ENCODE data around the gene C2orf69.
A peak's percentile ranks its signal among the peaks of the same experiment; 100 is the strongest.

Gene C2orf69

GRCh38 chr2:199911052-199911876, at the start of gene C2orf69:
C2orf69 (plus strand) TSS chr2:199911293; CDS start chr2:199911439, 146 bp downstream.
- peak; percentile 94 for DNase-seq (ENCODE audit: low spot score)
- TF ChIP-seq, protein P1, sequence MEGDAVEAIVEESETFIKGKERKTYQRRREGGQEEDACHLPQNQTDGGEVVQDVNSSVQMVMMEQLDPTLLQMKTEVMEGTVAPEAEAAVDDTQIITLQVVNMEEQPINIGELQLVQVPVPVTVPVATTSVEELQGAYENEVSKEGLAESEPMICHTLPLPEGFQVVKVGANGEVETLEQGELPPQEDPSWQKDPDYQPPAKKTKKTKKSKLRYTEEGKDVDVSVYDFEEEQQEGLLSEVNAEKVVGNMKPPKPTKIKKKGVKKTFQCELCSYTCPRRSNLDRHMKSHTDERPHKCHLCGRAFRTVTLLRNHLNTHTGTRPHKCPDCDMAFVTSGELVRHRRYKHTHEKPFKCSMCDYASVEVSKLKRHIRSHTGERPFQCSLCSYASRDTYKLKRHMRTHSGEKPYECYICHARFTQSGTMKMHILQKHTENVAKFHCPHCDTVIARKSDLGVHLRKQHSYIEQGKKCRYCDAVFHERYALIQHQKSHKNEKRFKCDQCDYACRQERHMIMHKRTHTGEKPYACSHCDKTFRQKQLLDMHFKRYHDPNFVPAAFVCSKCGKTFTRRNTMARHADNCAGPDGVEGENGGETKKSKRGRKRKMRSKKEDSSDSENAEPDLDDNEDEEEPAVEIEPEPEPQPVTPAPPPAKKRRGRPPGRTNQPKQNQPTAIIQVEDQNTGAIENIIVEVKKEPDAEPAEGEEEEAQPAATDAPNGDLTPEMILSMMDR (IDR thresholded peaks at IDR 0.05; ENCODE audit: extremely low read depth, insufficient read depth, missing control alignments): no peak
- in situ Hi-C loops (cut with MboI; ENCODE audit: low pct_unique_long_range_greater_than_20kb, low sequenced_read_pairs, unreplicated experiment): no loop called here

- TF ChIP-seq, protein P1 (IDR thresholded peaks at IDR 0.05; ENCODE audit: extremely low read depth, insufficient read depth, missing control alignments): no peak
- in situ Hi-C loops (cut with MboI; ENCODE audit: low pct_unique_long_range_greater_than_20kb, low sequenced_read_pairs, unreplicated experiment): no loop called here
- DNase-seq (ENCODE audit: low spot score): no peak
Measured at GRCh38 chr2:199862788-199863187, 48.3 kb upstream of the C2orf69 start.

- TF ChIP-seq, protein P1 (IDR thresholded peaks at IDR 0.05; ENCODE audit: extremely low read depth, insufficient read depth, missing control alignments): no peak
- in situ Hi-C loops (cut with MboI; ENCODE audit: low pct_unique_long_range_greater_than_20kb, low sequenced_read_pairs, unreplicated experiment): no loop called here
- DNase-seq (ENCODE audit: low spot score): no peak
Measured at GRCh38 chr2:199865905-199866304, 45.2 kb upstream of the C2orf69 start.

DNA sequence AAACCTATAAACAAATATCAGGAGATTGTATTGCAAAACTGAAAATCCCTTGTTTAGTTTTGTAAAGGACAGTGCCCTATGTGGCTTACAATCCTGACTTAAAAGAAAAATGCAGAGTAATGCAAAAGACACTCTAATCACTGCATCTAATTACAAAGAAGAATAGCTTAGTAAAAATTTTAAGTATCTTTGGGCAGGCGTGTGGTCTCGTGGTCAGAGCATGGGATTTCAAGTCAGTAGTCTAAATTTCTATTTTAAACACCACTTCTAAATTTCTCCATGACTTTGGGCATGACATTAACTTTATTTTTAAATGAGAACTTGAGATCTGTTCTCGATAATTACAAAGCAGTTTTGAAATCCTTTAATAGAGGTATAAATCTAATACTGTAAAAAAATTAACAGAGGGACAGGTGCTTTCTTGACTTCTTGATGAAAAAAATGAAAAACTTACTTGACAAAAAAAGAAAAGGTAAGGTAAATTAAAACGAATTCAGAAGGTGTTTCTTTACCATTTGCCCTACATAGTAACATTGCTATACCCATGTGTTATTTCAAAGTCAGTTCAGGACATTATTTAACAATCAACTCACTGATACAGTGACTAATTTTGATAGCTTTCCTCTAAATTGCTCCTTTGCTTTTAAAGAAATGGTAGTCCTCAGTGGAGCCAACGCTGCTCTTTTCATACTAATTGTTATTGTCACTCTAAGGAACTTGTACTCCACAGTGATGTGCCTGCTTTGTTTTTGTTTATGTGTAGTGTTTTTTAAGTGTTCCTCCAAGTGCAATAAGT, 42.5 kb upstream of the C2orf69 start:
- TF ChIP-seq, protein P1 (IDR thresholded peaks at IDR 0.05; ENCODE audit: extremely low read depth, insufficient read depth, missing control alignments): no peak
- DNase-seq (ENCODE audit: low spot score): no peak
- in situ Hi-C loops (cut with MboI; ENCODE audit: low pct_unique_long_range_greater_than_20kb, low sequenced_read_pairs, unreplicated experiment): no loop called here

- no peak for DNase-seq (ENCODE audit: low spot score)
- TF ChIP-seq, protein P1 (IDR thresholded peaks at IDR 0.05; ENCODE audit: extremely low read depth, insufficient read depth, missing control alignments): no peak
- in situ Hi-C loops (cut with MboI; ENCODE audit: low pct_unique_long_range_greater_than_20kb, low sequenced_read_pairs, unreplicated experiment): no loop called here
Measured at GRCh38 chr2:199869227-199869541, 41.9 kb upstream of the C2orf69 start.

DNA sequence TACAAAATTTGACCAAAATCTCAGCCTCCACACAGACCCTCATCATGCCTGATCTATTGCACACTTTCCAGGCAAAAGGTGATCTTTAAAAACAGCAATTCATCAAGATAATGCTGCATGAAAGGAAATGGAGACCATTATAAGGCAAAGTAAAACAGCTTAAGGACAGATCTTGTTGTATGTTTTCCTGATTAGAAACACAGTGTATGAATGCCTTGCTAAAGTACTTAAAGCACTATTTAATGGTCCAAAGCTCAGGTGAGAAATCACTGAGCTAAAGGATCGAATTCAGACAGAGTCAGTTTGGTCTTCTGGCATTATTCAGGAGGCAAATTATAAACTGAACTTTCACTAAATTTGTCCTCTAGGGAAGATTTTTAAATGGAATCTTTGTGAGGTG, 41.4 kb upstream of the C2orf69 start:
- DNase-seq (ENCODE audit: low spot score): no peak
- TF ChIP-seq, protein P1 (IDR thresholded peaks at IDR 0.05; ENCODE audit: extremely low read depth, insufficient read depth, missing control alignments): no peak
- in situ Hi-C loops (cut with MboI; ENCODE audit: low pct_unique_long_range_greater_than_20kb, low sequenced_read_pairs, unreplicated experiment): no loop called here
